ENCODE results near the gene PLPP4. TPM values are rescaled to one million over a fixed set of nuclear protein-coding genes. Genes with fewer than 3 reads are reported as not detected.

PLPP4 gene
- total RNA-seq, 2 donors from 2014 or later = not detected

DNA sequence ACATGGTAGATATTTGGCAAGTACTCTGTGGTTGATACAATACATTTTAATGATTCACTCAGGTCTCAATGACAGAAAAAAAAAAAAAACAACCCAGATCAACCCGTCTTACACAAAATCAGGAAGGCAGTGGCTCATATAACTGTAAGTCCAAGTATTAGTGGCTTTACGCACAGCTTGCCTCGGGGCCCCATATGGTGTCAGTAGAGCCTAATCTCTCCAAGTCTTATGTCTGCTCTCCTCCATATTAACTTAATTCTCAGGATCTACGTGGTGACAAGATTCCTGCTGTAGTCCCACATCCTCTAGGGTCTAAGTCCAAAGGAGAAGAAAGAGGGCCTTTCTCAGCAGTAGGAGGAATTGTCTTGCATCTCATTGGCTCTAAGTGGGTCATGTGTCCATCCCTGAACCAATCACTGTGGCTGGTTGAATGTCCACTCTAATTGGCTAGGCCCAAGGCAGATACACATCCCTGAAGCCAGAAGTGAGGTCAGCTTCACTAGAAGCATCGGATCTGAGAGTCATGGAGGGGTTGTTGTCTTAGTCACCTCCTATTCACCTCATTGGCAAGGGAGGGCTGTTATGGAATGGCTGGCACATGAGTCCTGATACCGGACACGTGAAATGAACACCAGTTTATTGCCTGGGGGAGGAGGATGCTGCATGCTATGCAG lies 20.5 kb upstream of the PLPP4 start:
- H3K9me3 ChIP-seq = no peaks in the 10 kb centered on the region
- ATAC-seq (ENCODE audit: insufficient number of reproducible peaks, low FRiP score, low read depth) (no peak), DNase-seq (ENCODE audit: low spot score) (no peak)
- no peaks in the 10 kb centered on the region for H3K36me3 ChIP-seq
- no peak overlapping the region for H3K27ac ChIP-seq
- H3K27me3 ChIP-seq (replicated peaks; ENCODE audit: insufficient read depth) = no peaks in the 10 kb centered on the region
- no peak overlapping the region for H3K4me3 ChIP-seq
- TF ChIP-seq CTCF (IDR thresholded peaks at IDR 0.05) = no peak
- no peaks in the 10 kb centered on the region for H3K4me1 ChIP-seq (ENCODE audit: control insufficient read depth in 1 of 2, low read depth in 2 of 2)

DNA sequence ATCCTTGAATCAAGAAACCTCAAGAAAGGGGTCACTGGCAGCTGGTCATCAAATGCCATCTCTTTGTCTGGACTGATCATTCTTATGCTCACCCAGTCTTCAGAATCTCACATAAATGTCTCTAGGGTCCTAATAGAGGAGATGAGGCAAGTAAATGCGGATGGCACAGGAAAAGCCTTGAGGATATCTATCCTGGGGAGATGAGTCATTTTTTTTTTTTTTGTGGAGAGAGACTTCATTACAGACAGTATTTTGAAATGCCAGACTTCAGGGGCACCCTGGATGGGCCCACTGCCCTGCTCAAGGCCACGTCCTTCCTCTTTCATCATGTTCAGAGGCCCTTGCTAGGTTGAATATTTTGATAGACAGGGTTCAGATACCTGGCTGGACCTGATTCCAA lies 19.5 kb upstream of the PLPP4 start:
- no peak for TF ChIP-seq CTCF (IDR thresholded peaks at IDR 0.05)
- Histone ChIP-seq H3K36me3 (no peaks in the 10 kb centered on the region), H3K27ac (no peak overlapping the region), H3K27me3 (replicated peaks; ENCODE audit: insufficient read depth) (no peaks in the 10 kb centered on the region), H3K4me1 (ENCODE audit: control insufficient read depth in 1 of 2, low read depth in 2 of 2) (no peaks in the 10 kb centered on the region), H3K4me3 (no peak overlapping the region), H3K9me3 (no peaks in the 10 kb centered on the region)
- DNase-seq (ENCODE audit: low spot score) (no peak), ATAC-seq (ENCODE audit: insufficient number of reproducible peaks, low FRiP score, low read depth) (no peak)

- no peak overlapping the region for H3K27ac ChIP-seq
- no peak for TF ChIP-seq CTCF (IDR thresholded peaks at IDR 0.05)
- ATAC-seq (ENCODE audit: insufficient number of reproducible peaks, low FRiP score, low read depth) (no peak), DNase-seq (ENCODE audit: low spot score) (no peak)
- H3K4me1 ChIP-seq (ENCODE audit: control insufficient read depth in 1 of 2, low read depth in 2 of 2) = no peaks in the 10 kb centered on the region
- no peaks in the 10 kb centered on the region for H3K9me3 ChIP-seq
- no peaks in the 10 kb centered on the region for H3K27me3 ChIP-seq (replicated peaks; ENCODE audit: insufficient read depth)
- no peaks in the 10 kb centered on the region for H3K36me3 ChIP-seq
- H3K4me3 ChIP-seq = no peak overlapping the region
These were observed 5.1 kb upstream of the PLPP4 start for GRCh38 chr10:120451968-120452367.

GRCh38 chr10:120453319-120453718 lies 3.7 kb upstream of the PLPP4 start:
- no peak overlapping the region for H3K4me3 ChIP-seq
- no peak for DNase-seq (ENCODE audit: low spot score)
- H3K27ac ChIP-seq = no peak overlapping the region

GRCh38 chr10:120453886-120454285 lies 3.1 kb upstream of the PLPP4 start:
- Histone ChIP-seq H3K9me3 (no peaks in the 10 kb centered on the region), H3K27ac (no peak overlapping the region), H3K4me1 (ENCODE audit: control insufficient read depth in 1 of 2, low read depth in 2 of 2) (peaks cover 6 to 10% of the 10 kb centered on the region in 2 donors), H3K4me3 (no peak overlapping the region), H3K36me3 (no peaks in the 10 kb centered on the region), H3K27me3 (replicated peaks; ENCODE audit: insufficient read depth) (no peaks in the 10 kb centered on the region)
- TF ChIP-seq CTCF (IDR thresholded peaks at IDR 0.05) = no peak
- no peak for DNase-seq (ENCODE audit: low spot score)
- no peak for ATAC-seq (ENCODE audit: insufficient number of reproducible peaks, low FRiP score, low read depth)

More at GRCh38 chr10:120453319-120453718, 3.7 kb upstream of the PLPP4 start:
- no peak for ATAC-seq (ENCODE audit: insufficient number of reproducible peaks, low FRiP score, low read depth)
- Histone ChIP-seq H3K4me1 (ENCODE audit: control insufficient read depth in 1 of 2, low read depth in 2 of 2) (peaks cover 6 to 10% of the 10 kb centered on the region in 2 donors), H3K36me3 (no peaks in the 10 kb centered on the region), H3K27me3 (replicated peaks; ENCODE audit: insufficient read depth) (no peaks in the 10 kb centered on the region), H3K9me3 (no peaks in the 10 kb centered on the region)
- no peak for TF ChIP-seq CTCF (IDR thresholded peaks at IDR 0.05)
